ENCODE measurements around the gene MUC15.

MUC15 gene

DNA sequence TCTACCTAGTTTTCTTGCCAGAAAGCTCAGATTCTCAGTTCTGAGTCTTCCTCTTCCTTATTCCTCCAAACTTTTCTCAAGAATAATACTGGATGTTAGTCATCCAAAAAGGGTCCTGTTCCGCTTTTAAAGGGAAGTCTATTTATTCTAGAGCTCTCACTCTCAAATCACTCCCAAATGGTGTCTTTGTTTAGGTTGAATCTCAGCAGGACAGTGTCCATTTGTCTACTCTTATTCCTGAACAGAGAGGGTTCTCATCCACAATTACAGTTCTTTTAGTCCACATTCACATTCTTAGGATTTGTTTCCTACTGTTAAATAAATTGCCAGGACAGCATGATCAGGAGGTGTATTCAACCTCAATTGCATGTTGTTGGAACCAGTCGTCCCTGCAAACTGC, 61.3 kb downstream of the MUC15 start:
- no peak for DNase-seq
- in situ Hi-C loops (cut with MboI; ENCODE audit: low pct_unique_long_range_greater_than_20kb, low sequenced_read_pairs): no loop called here

DNA sequence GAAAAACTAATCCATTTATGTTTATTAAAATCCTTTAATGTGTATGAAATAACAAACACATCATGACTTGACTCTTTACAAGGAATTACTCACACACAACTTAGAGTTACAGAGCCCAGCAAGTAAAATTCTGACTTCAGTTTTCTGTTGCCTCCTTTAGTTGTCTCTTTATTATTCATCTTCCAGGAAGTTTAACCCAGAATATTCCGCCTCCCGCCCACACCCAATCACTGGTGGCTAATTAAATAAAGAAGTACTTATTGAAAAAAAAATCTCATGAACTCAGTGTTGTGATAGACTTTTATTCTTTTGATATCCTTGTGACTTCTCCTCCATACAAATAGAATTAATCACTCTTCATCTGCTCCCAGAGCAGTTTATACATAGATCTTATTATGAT, 61.9 kb downstream of the MUC15 start:
- DNase-seq: no peak
- in situ Hi-C loops (cut with MboI; ENCODE audit: low pct_unique_long_range_greater_than_20kb, low sequenced_read_pairs): no loop called here

Measured in KBM-7 (cell line).